ENCODE measurements around the gene POLRMT.
A peak's percentile ranks its signal among the peaks of the same experiment; 100 is the strongest.

The POLRMT gene

DNA sequence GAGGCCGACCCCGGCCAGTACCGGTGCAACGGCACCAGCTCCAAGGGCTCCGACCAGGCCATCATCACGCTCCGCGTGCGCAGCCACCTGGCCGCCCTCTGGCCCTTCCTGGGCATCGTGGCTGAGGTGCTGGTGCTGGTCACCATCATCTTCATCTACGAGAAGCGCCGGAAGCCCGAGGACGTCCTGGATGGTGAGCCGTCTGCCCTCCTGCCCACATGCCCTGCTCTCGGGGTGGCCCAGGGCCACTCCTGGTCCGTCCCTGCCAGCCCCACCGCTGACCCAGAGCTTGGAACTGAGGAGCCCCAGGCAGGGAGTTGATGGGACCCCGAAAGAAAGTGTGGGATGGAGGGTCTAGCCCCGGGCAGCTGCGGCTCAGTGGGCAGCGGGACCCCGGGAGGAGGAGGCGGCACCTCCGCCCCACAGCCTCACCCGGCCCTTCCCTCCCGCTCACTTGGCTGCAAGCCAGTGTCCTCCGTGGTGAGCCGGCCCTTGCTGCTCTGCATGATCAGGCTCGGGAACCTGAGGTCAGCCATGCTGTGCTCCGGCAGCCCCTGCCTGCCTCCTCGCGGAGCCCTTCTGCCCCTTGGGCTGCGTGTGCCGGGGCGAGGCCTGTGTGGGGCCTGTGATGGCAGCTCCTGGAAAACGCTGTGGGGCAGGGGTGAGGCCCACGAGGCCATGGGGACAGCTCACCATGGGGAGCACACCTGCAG, 51.8 kb downstream of the POLRMT start:
- DNase-seq (ENCODE audit: low spot score) (no peak), FAIRE-seq (no peak)

GRCh38 chr19:580274-580835, 53.0 kb downstream of the POLRMT start:
- DNase-seq (ENCODE audit: low spot score) (no peak), FAIRE-seq (no peak)

DNA sequence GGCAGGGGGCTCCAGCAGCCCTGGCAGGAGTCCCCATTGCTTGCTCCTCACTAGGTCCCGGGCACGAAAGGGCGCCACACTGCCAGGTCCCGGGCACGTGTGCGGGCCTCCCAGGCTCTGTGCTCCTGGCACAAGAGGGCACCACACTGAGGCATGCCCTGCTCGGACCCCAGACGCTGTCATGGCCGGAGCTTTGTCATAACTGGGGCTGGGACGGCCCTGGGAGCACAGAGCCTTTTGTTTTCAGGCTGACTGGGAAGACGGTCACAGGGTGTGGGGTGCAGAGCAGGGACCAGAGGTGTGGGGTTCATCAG, 53.5 kb downstream of the POLRMT start:
- FAIRE-seq (no peak), DNase-seq (ENCODE audit: low spot score) (no peak)

DNA sequence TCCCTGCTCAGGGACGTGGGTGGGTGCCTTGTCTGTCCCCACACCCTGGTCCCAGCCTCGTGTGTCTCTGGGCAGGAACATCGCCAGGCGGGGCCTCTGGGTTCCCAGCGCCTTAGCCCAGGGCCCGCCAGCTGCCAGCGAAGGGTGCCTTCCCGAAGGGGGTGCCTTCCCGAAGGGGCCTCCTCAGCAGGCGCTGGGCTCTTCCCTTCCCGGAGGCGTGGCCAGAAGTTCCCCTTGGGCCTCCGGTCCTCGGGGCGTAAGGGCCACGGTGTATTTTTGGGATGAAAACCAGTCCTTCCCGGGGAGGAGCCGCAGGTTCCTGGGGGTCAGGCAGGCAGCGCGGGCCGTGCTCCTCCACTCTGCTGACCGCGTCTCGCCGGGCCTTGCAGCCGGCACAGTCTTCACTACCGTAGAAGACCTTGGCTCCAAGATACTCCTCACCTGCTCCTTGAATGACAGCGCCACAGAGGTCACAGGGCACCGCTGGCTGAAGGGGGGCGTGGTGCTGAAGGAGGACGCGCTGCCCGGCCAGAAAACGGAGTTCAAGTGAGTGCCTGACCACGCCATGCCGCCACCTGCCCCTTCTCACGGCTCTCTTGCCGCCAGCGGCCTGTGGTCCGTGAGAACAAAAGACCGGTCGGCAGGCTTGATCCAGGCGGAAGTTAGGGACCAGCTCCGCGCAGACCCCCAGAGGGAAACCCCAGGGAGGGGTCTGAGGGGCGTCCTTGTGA, 54.1 kb downstream of the POLRMT start:
- FAIRE-seq: no peak
- no peak for DNase-seq (ENCODE audit: low spot score)

DNA sequence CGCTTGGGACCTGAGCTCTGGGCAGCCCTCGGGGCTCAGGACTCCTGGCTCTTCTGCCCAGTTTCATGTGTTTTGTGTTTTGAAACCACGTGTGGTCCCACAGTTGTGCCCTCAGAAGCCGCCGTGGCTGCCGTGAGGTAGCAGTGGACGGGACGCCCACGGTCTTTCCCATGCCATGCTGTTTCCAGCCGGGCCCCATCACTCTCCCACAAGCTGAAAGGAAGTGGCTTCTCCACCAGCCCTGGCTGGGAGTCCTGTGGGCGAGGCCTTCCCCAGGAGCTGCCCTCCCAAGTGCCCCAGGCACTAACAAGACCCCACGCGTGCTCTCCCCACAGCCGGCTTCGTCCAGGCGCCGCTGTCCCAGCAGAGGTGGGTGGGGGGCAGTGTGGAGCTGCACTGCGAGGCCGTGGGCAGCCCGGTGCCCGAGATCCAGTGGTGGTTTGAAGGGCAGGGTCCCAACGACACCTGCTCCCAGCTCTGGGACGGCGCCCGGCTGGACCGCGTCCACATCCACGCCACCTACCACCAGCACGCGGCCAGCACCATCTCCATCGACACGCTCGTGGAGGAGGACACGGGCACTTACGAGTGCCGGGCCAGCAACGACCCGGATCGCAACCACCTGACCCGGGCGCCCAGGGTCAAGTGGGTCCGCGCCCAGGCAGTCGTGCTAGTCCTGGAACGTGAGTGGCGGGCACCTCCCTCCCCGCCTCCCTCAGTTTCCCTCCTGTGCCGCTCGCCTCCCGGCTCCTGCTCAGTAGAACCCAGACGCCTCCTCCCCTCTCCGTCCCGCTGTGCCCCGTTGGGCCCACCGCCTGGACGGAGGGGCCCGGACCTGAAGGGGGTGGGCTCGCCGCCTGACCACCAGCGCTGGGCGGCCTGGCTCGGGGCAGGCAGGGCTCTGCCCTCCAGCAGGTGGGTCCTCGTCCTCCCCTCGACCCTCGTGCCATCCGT, 55.6 kb downstream of the POLRMT start:
- no peak for FAIRE-seq
- no peak for DNase-seq (ENCODE audit: low spot score)

DNA sequence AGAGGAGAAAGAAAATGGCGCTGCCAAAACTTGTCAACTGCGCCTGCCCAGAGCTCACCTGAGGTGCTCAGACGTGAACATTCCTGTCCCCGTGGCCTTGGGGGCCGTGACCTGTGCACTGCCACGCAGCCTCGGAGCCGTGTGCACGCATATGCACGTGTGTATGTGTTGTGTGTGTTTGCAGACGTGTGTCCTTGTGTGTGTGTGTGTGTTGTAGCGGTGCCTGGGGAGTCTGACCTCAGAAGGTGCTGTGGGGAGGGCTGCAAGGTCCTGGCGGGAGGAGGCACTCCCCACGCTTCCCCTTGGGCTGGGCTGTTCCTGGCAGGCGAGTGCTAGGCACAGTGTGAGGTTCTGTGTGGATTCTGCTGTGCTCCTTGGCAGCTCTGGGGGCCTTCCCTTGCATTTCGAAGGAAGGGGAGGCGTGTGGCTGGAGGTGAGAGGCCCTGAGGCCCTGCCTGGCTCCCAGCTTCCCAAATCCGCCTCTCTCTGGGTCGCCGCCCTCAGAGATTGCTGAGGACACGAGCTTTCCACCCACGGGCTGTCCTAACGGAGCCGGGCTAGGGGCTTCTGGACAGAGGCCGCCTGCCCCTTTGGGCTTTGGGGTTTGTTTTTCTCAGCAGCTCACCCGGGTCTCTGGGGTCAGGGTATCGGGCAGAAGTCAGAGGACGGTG, 56.4 kb downstream of the POLRMT start:
- FAIRE-seq: no peak
- no peak for DNase-seq (ENCODE audit: low spot score)

DNA sequence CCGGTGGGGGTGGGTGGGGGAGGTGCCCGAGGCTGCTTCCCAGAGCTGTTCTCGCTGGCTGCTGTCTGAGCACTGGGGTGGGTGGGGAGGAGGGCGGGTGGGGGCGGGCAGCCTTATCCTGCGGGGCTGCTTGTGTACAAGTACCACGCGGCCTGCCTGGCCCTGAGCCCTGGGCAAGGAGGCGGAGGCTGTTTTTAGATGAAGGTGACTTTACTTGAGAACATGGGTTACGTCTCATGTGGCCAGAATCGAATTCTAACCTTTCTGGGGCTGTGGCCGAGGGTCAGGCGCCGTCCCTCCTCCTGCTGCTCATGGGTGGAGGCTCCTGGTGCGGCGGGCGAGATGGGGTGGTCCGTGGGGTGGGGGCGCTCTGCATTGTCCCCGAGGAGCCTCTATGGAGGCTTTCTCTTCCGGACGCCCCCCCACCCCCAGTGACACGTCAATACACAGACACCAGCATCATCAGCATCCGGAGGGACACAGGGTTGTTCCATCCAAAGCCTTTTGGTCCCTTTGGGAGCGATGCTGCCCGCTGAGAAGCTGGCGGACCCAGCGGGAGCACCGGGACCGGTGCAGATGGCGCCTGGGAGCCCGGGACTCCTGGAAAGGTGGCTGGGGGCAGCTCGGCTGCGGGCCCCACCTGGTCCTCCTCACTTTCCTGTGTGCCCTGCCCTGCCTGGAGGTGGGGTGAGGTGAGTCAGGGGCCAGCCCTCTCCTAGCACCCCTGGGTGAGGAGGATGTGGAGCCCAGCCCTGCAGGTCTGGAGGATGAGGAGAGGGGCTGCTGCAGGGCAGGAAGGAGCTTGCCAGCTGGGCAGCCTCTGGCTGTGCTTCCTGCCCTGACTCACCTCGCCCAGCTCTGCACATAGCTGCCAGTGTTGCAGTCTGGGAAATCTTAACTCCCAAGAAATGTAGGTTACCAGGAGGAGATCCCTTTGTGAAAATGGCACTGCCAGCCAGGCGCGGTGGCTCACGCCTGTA, 57.5 kb downstream of the POLRMT start:
- FAIRE-seq (no peak), DNase-seq (ENCODE audit: low spot score) (no peak)

- no peak for FAIRE-seq
- no peak for DNase-seq (ENCODE audit: low spot score)
Observed at GRCh38 chr19:574658-575526, 58.4 kb downstream of the POLRMT start.

GRCh38 chr19:573519-573825, 59.9 kb downstream of the POLRMT start:
- DNase-seq (ENCODE audit: low spot score) (no peak), FAIRE-seq (no peak)

- DNase-seq (ENCODE audit: low spot score) (no peak), FAIRE-seq (no peak)
Observed at GRCh38 chr19:572743-573518, 60.4 kb downstream of the POLRMT start.

DNA sequence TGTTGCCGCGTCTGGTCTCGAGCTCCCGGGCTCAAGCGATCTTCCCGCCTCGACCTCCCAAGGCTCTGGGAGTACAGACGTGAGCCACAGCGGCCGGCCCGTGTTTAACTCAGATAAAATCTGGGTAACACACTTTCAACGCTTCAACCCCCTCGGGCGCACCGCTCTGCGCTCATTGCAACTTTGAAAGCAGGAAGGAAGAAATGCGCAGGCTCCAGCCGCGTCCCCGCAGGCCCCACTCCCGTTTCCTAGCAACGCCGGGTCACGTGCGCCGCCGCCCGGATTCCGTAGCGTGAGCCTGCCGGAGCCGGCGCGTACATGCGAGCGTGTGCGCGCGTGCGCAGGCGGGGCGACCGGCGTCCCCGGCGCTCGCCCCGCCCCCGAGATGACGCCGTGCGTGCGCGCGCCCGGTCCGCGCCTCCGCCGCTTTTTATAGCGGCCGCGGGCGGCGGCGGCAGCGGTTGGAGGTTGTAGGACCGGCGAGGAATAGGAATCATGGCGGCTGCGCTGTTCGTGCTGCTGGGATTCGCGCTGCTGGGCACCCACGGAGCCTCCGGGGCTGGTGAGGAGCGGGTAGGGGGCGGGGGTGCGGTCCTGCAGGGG, 61.1 kb downstream of the POLRMT start, which contains the start of gene BSG:
Gene BSG, plus strand, starts transcription at position 457 of the 603 bp plus-strand sequence. Its CDS starts 39 bp downstream, at position 496.
- DNase-seq (ENCODE audit: low spot score) (peak; percentile 98), FAIRE-seq (no peak)

DNA sequence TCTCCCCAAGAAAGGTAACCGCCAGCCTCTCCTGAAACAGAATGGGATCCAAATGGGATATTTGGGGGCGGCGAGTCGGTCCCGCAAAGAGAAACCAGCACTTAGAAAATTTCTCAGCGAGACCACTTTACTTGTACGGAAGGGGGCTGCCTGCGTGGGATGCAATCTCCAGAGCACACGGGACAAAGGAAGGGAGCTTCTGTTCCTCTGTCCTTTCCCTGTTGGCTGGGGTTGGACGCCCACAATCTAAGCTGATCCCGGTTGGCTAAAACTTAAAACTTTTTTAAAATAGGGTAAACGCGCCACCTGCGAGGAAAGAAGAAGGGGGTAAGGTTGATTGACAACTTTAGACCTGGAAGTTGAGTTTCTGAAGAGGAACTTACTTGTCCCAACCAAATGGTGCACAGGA, 61.8 kb downstream of the POLRMT start:
- DNase-seq (ENCODE audit: low spot score) (no peak), FAIRE-seq (no peak)

- DNase-seq (ENCODE audit: low spot score) (no peak), FAIRE-seq (no peak)
Observed at GRCh38 chr19:570937-571565, 62.3 kb downstream of the POLRMT start.

DNA sequence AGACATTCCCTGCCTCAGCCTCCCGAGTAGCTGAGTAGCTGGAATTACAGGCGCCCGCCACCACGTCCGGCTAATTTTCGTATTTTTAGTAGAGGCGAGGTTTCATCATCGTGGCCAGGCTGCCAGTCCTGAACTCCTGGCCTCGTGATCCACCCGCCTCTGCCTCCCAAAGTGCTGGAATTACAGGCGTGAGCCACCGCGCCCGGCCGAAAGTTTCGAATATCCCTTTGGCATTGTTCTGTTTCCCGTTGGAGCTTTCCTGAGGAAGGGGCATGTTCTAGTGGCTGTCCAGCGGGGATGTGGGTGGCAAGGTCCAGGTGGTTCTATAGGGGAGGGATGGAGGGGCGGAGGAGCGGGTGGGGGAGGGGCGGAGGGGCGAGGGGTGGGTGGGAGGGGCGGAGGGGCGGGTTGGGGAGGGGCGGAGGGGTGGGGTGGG, 63.1 kb downstream of the POLRMT start:
- DNase-seq (ENCODE audit: low spot score): no peak
- FAIRE-seq: no peak

- no peak for FAIRE-seq
- no peak for DNase-seq (ENCODE audit: low spot score)
Observed at GRCh38 chr19:567296-567900, 65.9 kb downstream of the POLRMT start.
